Eye (tissue), 1 donor: ENCODE measurements around the gene S1PR2.
"Not testable (repeated sequence)": the region's sequence is repeated elsewhere in the genome, so short reads cannot be mapped to it uniquely, and the experiment has no call there.

Source experiments
- DNase-seq: peaks from one replicate; pipeline ENCODE4 v3.0.0-alpha.2; 2015

The S1PR2 gene

DNA sequence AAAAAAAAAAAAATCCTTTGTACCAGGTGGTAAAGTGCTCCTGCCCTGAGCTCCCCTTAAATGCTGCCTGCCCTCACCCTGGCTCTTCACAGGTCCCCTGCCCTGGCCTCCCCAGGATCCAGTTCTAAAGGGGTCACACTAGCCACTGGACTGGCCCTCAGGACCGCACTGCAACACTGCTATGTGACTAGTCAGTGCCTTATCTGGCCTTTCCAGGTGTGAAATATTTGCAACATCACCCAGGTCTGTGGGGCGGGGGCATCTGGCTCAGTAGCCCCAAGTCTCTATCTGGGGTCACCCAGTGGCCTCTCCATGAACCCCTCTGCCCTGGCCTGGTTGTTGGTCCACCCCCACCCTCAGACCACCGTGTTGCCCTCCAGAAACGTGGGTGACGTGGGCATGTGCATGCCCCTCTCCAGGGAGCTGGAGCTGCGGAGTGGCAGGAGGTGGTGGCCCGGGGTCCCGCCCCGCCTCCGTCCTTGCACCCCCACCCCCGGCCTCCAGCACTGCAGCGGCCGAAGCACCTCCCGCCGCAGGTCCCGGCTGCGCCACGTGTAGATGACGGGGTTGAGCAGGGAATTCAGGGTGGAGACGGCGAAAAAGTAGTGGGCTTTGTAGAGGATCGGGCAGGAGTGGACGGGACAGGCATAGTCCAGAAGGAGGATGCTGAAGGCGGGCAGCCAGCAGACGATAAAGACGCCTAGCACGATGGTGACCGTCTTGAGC is 7.5 kb downstream of the S1PR2 start:
- no peak for DNase-seq

DNA sequence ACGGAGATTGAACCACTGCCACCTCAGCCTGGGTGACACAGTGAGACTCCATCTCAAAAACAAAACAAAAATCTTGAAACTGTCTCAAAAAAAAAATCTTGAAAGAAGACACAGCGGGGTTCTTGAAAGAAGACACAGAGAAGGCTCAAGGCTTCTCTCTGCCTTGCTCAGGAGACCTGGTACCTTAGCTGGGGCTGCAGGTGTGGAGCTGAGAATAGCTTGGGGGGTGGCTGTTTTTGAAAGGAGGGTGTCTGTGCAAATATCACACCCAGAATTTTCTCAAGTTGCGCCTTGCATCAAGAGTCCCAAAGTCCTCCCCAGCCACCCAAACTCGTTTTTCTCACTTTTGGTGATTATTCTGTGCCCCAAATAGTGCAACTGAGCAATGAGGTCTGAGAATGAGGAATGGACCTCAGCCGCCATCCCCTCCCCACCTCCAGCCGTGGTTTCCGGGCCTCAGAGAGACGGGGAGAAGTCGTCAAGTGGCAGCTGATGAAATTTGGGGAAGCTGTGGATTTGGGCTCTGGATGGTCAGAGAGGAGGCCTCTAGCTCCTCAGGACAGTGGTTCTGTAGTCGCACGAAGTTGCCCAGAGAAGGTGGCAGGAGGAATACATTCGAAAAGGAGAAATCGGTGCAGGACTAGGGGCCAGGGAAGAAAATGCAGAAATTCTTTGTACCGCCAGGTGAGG is 8.8 kb downstream of the S1PR2 start:
- no peak for DNase-seq

DNA sequence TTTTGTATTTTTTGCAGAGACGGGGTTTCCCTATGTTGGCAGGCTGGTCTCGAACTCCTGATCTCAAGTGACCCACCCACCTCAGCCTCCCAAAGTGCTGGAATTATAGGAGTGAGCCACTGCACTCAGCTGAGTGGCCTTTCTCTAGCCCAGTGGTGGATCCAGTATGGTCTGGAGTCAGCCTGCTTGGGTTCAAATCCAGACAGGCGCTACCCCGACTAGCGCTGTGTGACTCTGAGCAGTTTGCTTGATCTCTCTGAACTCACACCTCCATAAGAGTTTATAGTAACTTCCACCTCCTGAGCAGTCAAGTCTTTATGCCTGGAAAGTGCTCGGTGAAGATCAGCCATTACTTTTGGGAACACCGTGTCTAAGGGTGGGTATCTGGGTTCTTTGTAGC is 10.4 kb downstream of the S1PR2 start:
- no peak for DNase-seq

DNA sequence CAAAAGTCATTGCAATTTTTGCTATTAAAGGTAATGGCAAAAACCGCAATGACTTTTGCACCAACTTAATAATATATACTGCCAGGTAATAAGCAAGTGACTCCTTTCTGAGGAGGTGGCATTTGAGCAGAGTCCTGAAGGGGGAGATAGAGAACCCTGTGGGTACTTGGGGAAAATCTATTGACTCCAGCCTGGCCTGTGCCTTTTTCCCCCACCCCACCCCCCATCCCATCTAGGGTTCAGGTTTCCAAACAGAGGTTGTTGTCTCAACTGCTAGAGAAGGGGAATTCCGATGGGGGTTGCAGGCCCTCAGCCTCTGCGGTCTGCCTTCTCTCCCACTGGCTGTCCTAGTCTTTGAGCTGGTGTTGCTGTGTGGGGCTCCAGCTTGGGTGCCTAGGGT is 11.5 kb downstream of the S1PR2 start:
- DNase-seq, result peak; percentile 20

DNA sequence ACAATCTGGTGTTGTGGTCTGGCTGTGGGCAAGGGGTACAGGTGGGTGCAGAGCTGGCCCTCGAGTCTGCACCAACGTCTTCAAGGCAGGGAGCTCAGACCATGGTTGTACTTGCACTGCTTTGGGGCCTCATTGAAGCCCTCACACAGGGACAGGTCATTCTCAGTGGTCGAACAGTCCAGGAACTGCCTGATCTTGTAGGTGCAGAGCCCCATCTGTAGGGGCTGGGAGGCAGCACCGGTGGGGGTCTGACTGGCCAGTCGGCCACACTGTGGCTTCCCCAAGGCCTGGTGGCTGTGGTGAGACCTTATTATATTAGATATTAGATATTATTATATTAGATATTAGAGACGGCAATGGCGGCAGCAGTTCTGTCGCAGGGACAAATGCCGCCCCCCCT is 14.0 kb downstream of the S1PR2 start:
- DNase-seq, result no peak

DNA sequence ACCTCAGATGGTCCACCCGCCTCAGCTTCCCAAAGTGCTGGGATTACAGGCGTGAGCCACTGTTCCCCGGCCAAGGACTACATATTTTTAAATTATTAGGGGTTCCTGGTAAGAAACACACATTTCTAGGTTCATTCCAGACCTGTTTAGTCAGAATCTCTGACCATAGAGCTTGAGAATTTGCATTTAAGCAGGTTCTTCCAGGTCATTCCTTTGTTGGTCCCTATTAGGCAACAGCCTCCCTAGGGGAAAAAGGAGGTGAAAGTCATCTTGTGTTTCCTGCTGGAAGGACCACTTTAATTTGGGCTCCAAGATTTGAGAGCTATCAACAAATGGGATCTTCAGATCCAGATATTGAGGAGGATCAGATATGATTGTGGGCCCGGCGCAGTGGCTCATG is 16.3 kb downstream of the S1PR2 start:
- no peak for DNase-seq

DNA sequence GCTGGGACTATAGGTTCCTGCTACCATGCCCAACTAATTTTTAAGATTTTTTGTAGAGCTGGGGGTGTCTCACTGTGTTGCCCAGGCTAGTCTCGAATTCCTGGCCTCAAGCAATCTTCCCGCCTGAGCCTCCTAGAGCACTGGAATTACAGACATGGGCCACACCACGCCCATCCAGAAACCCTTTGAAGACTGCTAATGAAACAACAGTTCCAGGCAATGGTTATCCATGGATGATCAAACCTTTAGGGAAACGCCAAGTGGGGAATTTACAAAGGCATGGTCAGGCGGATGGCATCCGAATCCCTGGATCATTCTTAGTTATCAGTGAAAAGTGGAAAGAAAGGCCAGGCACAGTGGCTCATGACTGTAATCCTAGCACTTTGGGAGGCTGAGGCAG is 19.4 kb downstream of the S1PR2 start:
- no peak for DNase-seq

DNA sequence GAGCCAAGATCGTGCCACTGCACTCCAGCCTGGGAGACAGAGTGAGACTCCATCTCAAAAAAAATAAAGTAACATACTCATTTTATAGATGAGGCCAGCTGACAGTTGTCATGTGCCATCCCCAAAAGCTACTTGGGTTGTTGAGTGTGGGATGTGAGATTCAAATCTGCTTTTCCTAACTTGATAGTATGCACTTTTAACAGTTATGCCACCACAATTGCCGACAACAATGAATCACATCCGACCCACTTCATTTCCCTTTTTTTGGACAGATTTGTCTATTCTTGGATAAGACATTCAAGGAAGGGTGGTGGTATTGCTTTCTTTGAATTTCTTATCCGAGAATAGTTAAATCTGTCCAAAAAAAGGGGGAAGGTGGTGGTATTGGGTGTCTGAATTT is 20.1 kb downstream of the S1PR2 start:
- no peak for DNase-seq

DNA sequence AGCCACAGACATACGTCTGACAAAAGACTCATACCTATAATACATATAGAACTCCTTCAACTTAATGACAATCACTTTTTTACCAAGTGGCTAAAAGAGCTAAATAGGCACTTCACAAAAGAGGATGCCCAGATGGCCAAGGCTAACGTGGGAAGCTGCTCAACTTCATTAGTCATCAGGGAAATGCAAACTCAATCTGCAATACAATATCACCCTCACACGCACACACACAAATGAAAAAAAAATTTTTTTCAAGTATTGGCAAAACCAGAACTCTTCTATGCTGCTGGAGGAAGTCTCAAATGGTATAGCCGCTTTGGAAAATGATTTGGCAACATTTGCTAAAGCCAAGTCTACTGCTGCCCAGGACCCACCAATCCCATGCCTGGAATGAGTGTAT is 21.8 kb downstream of the S1PR2 start:
- no peak for DNase-seq

DNA sequence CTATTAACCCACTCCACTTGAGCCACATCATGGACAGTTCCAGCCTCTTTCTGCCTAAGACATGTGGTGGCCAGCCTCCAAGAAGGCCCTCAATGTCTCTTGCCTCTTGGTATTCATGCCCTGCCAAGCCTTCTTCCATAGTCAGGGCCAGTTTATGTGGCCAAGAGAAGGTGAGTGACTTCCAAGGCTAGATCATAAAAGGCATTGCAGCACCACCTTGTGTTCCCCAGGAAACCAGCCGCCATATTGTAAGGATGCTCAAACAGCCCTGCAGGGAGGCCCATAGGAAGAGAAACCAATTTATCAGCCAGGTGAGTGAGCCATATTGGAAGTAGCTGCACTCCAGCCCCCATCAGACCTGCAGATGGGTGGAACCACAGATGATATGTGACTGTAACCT is 24.1 kb downstream of the S1PR2 start:
- DNase-seq, result no peak

DNA sequence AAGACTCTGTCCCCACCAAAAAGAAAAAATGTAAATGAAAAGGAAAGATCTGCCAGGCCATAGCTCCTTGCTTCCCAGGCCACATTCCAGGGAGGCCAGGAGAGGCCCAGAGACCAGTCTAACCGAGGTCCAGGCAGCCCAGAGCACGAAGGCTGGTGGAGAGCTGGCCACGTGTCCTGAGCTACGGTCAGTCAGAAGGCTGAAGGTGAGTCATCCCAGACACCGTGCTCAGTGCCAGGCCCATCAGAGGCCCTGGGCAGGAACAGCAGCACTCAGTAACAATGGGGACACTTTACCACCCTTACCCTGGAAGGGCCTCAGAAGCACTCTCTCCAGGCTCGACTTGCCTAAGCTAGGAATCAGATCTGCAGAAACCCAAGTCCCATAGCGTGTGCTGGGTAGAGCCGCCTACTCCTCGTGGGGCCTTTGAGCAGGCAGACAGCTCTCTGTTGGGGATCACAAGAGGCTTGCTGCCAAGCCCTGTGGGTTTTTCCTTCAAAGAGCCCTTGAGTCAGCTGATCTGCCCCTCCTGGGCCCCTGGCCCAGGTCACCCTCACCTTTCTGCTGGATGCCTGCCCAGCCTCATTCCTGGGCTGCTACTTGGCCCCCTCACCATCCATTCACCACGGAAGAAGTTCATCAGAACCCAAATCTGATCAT is 24.8 kb downstream of the S1PR2 start:
- no peak for DNase-seq

DNA sequence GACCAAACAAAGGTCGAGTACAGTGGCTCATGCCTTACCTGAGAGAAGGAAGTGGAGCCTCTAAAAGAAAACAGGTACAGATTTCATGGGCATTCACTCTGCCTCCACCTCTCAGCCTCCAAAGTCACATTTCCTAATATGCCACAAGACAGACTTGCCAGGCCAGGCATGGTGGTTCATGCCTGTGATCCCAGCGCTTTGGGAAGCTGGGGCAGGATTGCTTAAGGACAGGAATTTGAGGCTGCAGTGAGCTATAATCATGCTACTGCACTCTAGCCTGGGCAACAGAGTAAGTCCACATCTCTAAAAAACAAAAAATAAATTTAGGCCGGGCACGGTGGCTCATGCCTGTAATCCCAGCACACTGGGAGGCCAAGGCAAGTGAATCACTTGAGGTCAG is 25.5 kb downstream of the S1PR2 start:
- DNase-seq, result no peak

DNA sequence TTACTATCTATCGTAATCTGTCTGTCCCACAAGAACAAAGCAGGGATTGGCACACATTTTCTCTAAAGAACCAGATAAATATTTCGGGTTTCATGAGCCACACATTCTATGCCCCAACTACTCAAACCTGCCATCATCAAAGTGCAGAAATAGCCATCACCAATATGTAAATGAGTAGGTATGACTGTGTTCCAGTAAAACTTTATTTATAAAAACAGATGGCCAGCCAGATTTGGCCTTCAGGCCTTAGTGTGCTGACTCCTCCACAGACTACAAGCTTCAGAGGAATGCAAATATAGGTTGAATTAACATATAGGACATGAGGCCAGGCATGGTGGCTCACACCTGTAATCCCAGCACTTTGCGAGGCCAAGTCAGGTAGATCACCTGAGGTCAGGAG is 27.4 kb downstream of the S1PR2 start:
- DNase-seq, result no peak

DNA sequence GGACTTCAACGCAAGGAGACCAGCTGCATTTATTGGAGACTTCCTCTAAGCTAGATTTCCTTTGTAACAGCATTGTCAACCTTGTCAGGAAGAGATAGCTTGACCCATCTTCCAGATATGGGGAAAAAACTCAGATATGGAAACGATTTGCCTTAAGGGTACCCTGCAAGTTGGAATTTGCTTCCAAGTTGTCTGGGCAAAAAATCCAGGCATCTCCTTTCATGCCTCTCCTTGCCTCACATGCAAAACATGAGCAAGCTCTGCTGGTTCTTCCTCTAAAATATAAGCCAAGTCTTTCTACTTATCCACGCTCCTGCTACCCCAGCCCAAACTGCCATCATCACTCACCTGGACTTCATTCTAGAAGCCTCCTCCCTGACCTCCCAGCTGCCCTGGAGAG is 30.0 kb downstream of the S1PR2 start:
- DNase-seq, result no peak

DNA sequence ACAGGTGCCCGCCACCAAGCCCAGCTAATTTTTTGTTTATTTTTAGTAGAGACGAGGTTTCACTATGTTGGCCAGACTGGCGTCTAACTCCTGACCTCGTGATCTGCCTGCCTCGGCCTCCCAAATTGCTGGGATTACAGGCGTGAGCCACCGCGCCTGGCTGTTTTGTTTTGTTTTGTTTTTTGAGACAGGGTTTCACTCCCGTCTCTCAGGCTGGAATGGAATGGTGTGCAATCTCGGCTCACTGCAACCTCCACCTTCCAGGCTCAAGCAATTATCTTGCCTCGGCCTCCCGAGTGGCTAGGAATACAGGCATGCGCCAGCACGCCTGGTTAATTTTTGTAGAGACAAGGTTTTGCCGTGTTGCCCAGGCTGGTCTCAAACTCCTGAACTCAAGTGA is 31.0 kb downstream of the S1PR2 start:
- DNase-seq, result not testable (repeated sequence)

DNA sequence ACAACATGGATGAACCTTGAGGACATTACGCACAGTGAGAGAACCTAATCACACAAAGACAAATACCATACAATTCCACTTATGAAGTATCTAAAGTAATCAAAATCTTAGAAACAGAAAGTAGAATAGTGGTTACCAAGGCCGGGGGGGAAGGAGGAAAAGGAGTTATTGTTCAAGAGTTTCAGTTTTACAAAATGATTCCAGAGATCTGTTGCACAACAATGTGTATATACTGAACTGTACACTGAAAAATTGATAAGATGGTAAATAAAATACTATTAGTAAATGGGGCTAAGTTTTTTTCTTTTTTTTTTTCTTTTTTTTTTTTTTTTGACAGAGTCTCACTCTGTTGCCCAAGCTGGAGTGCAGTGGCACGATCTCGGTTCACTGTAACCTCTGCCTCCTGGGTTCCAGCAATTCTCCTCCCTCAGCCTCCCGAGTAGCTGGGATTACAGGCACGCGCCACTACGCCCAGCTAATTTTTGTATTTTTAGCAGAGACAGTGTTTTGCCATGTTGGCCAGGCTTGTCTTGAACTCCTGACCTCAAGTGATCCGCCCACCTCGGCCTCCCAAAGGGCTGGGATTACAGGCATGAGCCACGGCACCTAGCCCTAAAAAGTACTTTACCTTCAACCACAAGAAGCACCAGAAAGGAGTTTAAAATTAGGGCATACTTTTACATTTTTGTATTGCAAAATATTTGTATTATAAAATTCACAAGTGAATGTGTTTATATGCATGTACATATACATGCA is 32.1 kb downstream of the S1PR2 start:
- not testable (repeated sequence) for DNase-seq

DNA sequence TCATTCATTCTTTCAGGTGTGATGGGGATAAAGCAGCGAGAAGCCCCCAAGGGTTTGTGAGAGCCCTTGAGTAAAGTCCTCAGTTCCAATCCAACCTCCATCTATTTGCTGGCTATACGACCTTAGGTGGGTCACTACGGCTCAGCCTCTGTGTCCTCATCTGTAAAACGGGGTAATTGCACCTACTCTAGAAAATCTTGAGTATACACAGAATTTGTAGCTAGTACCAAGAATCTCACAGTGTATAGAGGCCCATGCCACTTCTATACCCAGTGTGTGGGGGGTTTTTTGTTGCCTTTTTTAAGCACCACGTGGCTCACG is 36.0 kb downstream of the S1PR2 start:
- no peak for DNase-seq

DNA sequence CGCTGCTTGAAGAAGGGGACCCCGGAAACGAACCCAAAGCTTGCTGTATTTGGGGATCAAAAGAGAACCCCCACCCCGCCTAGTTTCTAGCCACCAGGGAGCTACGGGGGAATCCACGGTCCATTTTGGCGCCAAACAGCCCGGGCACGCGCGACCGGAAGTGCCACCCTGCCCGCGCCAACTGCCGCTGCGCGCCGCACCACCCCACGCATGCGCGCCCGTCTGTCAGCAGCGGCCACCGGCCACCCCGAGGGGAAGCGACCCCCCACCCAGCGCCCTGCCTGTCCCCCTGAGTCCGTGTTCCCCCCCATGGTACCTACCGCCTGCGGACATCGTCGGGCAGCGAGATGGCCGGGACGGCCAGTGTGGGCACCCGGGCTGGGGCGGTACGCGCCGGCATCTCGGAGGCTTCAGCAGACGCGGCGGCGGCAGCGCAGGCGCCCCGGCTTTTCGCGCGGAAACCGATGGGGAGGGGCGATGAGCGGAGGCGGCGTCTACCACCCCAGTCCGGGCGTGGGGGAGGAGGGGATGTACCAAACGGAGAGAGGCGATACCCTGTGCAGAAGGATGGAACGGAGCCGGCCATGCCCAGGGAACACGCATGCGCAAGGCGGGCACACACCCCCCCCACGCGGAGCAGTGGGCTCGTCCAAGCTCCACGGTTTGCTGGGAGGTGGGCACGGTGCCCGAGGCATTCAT is 36.5 kb downstream of the S1PR2 start, which contains the start of gene DNMT1:
TSS of gene DNMT1 (minus strand) at position 454 of the 699 bp plus-strand sequence. CDS start at position 400, 54 bp downstream.
- peak; percentile 99 for DNase-seq

DNA sequence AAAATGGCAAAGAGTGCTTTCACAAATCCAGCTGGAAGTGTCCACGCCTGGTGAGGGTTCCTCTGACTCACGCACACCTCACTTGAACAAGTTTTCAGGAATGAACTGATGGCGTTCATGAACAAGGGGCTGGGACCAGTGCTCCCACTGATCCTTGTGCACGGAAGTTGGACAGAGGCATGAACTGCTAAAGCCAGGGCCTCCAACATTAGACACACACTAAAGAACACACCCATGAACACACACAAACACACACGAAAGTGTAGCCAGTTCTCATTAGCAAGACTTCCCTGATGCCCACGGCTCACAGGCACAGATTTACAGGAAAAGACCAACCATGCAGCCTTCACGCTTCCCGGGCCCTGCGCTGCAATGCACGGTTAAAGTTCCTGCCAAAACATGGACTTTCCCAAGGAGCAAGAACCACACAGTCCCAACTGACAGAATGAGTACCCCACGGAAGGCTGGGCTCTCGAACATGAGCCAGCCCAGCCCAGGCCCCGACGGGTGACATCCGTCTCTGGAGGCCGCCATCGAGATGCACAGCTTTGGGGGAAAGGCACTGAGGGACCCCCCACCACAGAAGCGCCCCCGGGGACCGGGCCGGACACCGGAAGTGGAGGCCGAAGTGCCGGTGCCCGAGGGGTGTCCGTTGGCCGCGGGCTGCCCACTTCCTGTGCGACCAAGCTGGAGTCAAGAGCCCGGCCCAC is 37.2 kb downstream of the S1PR2 start:
- DNase-seq, result no peak

DNA sequence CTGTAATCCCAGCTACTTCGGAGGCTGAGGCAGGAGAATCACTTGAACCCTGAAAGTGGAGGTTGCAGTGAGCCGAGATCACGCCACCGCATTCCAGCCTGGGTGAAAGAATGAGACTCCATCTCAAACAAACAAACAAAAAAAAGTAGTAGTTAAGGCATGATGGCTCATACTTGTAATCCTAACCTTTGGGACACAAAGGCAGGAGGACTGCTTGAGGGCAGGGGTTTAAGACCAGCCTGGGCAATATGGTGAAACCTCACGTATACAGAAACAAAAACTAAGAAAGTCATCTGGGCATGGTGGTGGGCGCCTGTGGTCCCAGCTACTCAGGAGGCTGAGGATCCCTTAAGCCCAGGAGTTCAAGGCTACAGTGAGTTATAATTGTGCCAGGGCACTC is 38.2 kb downstream of the S1PR2 start:
- no peak for DNase-seq

DNA sequence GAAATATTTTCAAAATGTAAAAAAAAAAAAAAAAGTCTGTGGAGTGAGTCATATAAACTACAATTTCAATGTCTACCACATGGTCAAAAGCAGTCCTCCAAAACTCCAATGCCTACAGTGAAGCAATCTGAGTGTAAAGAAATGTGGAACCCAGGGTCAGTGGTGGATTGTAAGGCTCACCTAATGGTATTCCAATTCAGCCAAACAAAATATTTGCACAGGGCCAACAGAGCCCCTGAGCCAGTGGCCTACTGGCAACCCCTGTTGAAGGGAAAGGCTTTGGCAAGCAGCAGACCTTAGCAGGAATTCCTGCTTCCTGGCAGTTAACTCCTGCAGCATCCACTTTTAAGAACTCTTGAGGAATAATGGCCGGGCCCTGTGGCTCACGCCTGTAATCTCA is 39.8 kb downstream of the S1PR2 start:
- peak; percentile 2 for DNase-seq

DNA sequence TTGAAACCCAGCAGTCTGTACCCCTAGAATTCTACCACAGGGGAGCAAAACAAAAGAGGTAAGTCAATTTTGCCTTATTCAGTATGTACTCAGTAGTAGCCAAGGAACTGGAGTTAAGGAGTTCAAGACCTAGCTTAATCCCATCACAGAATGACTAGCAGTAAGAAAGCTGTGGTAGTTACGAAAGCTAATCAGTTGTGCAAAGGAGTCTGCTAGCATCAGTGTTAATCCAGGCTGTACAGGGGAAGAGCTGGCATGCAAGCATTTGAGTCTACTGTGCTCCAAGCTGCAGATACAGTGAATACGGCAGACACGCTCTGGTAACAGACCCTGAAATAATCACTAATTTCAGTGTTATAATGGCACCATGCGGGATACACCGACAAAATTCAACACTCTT is 41.1 kb downstream of the S1PR2 start:
- no peak for DNase-seq
